ENCODE results near the gene ELP2. TPM values are rescaled to one million over a fixed set of nuclear protein-coding genes. Genes with fewer than 3 reads are reported as not detected.

Gene ELP2
- total RNA-seq, 1 experiment from 2014 or later, result 137 TPM

GRCh38 chr18:36096955-36097354 lies 32.7 kb upstream of the ELP2 start:
- H3K79me1 ChIP-seq (ENCODE audit: insufficient read depth, low read depth, low read length, poor library complexity, severe bottlenecking), result no peaks in the 10 kb centered on the region
- no peak overlapping the region for H2BK20ac ChIP-seq (ENCODE audit: low read depth, low read length, poor library complexity, severe bottlenecking)
- no peak overlapping the region for H3K9ac ChIP-seq (ENCODE audit: extremely low read depth, insufficient read length, low read length)
- H3K27ac ChIP-seq (ENCODE audit: insufficient read length, low read depth, low read length), result no peak overlapping the region
- no peak overlapping the region for H2BK15ac ChIP-seq (ENCODE audit: low read depth, low read length)
- no peak overlapping the region for H4K8ac ChIP-seq (replicated peaks; ENCODE audit: insufficient read length, low read depth, low read length)
- H3K4me2 ChIP-seq (ENCODE audit: insufficient read depth, insufficient read length, low read length), result no peak overlapping the region
- no peak overlapping the region for H3K27ac Mint-ChIP-seq
- H2AFZ ChIP-seq (ENCODE audit: low read length), result no peak overlapping the region
- H3K79me2 ChIP-seq (ENCODE audit: insufficient read depth, low read length), result no peaks in the 10 kb centered on the region
- H3K36me3 Mint-ChIP-seq (ENCODE audit: insufficient read depth in 1 of 3, low read depth in 3 of 3), result peaks cover 0 to 6% (median 2%) of the 10 kb centered on the region in 3 experiments; a peak in 5 of 7 replicates
- no peaks in the 10 kb centered on the region for H3K27me3 Mint-ChIP-seq (ENCODE audit: low read depth)
- H3K4me1 Mint-ChIP-seq, result no peaks in the 10 kb centered on the region
- H4K20me1 ChIP-seq (ENCODE audit: control insufficient read depth, insufficient read depth, insufficient read length), result no peaks in the 10 kb centered on the region
- no peak overlapping the region for H2BK120ac ChIP-seq (ENCODE audit: low read depth, low read length, poor library complexity, severe bottlenecking)
- H2BK5ac ChIP-seq (ENCODE audit: insufficient read length, low read length), result no peak overlapping the region
- H3K56ac ChIP-seq (ENCODE audit: insufficient read length, low read depth, low read length), result no peak overlapping the region
- H2AK5ac ChIP-seq (ENCODE audit: insufficient read length, low read length), result no peak overlapping the region
- H3K4me3 Mint-ChIP-seq, result no peak overlapping the region
- H3K27me3 ChIP-seq (ENCODE audit: insufficient read depth, low read length), result no peaks in the 10 kb centered on the region
- H3K4ac ChIP-seq (ENCODE audit: low read depth, low read length), result no peak overlapping the region
- TF ChIP-seq CTCF (conservative IDR thresholded peaks at IDR 0.05), result no peak
- no peaks in the 10 kb centered on the region for H3K4me1 ChIP-seq (ENCODE audit: insufficient read depth, low read length)
- no peak overlapping the region for H3T11ph ChIP-seq (ENCODE audit: low read length)
- H4K91ac ChIP-seq (ENCODE audit: insufficient read length, low read depth, low read length), result no peak overlapping the region
- no peak overlapping the region for H2BK12ac ChIP-seq (ENCODE audit: insufficient read length, low read depth, low read length)
- no peak overlapping the region for H3K23ac ChIP-seq (ENCODE audit: insufficient read length, low read depth, low read length)
- no peak overlapping the region for H3K14ac ChIP-seq (ENCODE audit: insufficient read depth, low read length)
- H3K18ac ChIP-seq (ENCODE audit: insufficient read length, low read depth, low read length), result no peak overlapping the region
- H3K9me3 Mint-ChIP-seq, result peaks cover 1 to 9% of the 10 kb centered on the region in 2 experiments
- no peak for DNase-seq
- no peak overlapping the region for H4K5ac ChIP-seq (ENCODE audit: insufficient read length, low read depth, low read length)
- H3K23me2 ChIP-seq (ENCODE audit: insufficient read length, low read depth, low read length, poor library complexity, severe bottlenecking), result no peaks in the 10 kb centered on the region
- peaks cover 6% of the 10 kb centered on the region for H3K9me3 ChIP-seq (ENCODE audit: control insufficient read depth, low read depth, low read length)
